Limb (tissue), 2 donors: Measurements from ENCODE around the gene FAM20B.
"Not testable (repeated sequence)": the region's sequence is repeated elsewhere in the genome, so short reads cannot be mapped to it uniquely, and the experiment has no call there.

Source experiments
- DNase-seq, 2 donors: peaks; one replicate each; pipeline ENCODE4 v3.0.0-alpha.2; 2016; ENCODE audit errors: extremely low spot score in 2 of 2

FAM20B gene

GRCh38 chr1:179023946-179024650, 1.6 kb upstream of the FAM20B start:
- no peak for DNase-seq

- DNase-seq: peak in 1 of 2 donors; percentile 74
Measured at GRCh38 chr1:179025975-179026812, 500 bp downstream of the FAM20B start.

GRCh38 chr1:179026813-179027669, 1.3 kb downstream of the FAM20B start:
- no peak for DNase-seq

- no peak for DNase-seq
Measured at GRCh38 chr1:179029321-179029759, 3.6 kb downstream of the FAM20B start.

GRCh38 chr1:179030130-179030529, 4.4 kb downstream of the FAM20B start:
- DNase-seq: no peak

- DNase-seq: no peak
Measured at GRCh38 chr1:179030683-179031082, 5.0 kb downstream of the FAM20B start.

- DNase-seq: no peak
Measured at GRCh38 chr1:179031284-179031683, 5.6 kb downstream of the FAM20B start.

- no peak for DNase-seq
Measured at GRCh38 chr1:179031855-179032513, 6.3 kb downstream of the FAM20B start.

- DNase-seq: no peak
Measured at GRCh38 chr1:179034720-179035119, 9.0 kb downstream of the FAM20B start.

- DNase-seq: no peak
Measured at GRCh38 chr1:179036844-179037465, 11.3 kb downstream of the FAM20B start.

GRCh38 chr1:179038528-179039281, 13.0 kb downstream of the FAM20B start:
- DNase-seq: no peak

- DNase-seq: not testable (repeated sequence)
Measured at GRCh38 chr1:179039502-179040174, 13.9 kb downstream of the FAM20B start.

GRCh38 chr1:179040175-179040551, 14.5 kb downstream of the FAM20B start:
- not testable (repeated sequence) for DNase-seq

GRCh38 chr1:179042087-179042486, 16.4 kb downstream of the FAM20B start:
- DNase-seq: no peak

GRCh38 chr1:179042700-179043099, 17.0 kb downstream of the FAM20B start:
- no peak for DNase-seq

- no peak for DNase-seq
Measured at GRCh38 chr1:179043266-179043665, 17.6 kb downstream of the FAM20B start.

- no peak for DNase-seq
Measured at GRCh38 chr1:179043907-179044306, 18.2 kb downstream of the FAM20B start.

- no peak for DNase-seq
Measured at GRCh38 chr1:179046808-179047635, 21.3 kb downstream of the FAM20B start.

- no peak for DNase-seq
Measured at GRCh38 chr1:179047636-179047997, 21.9 kb downstream of the FAM20B start.
